ENCODE results near the gene NLGN3. TPM values are rescaled to one million over a fixed set of nuclear protein-coding genes. Genes with fewer than 3 reads are reported as not detected.

The NLGN3 gene
- total and polyA plus RNA-seq, 2 donors (not counting 3 experiments of a cell fraction or from before 2014, with no cell fraction given), result 0.37 to 0.40 TPM

GRCh38 chrX:71140440-71140839 lies 4.2 kb upstream of the NLGN3 start:
- H3K4me1 ChIP-seq (ENCODE audit: control insufficient read depth, extremely low read depth, insufficient read depth, low read length), result peaks cover 2% of the 10 kb centered on the region
- no TSS peak for BruUV-seq (replicated peaks)
- H3K36me3 ChIP-seq (ENCODE audit: control insufficient read depth in 2 of 2, extremely low read depth in 1 of 2, insufficient read depth in 2 of 2, low read length in 2 of 2), result peaks cover 0 to 27% of the 10 kb centered on the region in 2 experiments
- no peak for DNase-seq (ENCODE audit: low read depth, low spot score)
- no peaks in the 10 kb centered on the region for H3K9me1 ChIP-seq (replicated peaks; ENCODE audit: control insufficient read depth, extremely low read depth, insufficient read depth, low read length)
- no peak for TF ChIP-seq MYC (IDR thresholded peaks at IDR 0.05; ENCODE audit: low read depth, low read length)
- no peak for TF ChIP-seq GATA2 (IDR thresholded peaks at IDR 0.05; ENCODE audit: insufficient read depth, insufficient read length, low read depth, low read length)
- TF ChIP-seq FOS (IDR thresholded peaks at IDR 0.05; ENCODE audit: borderline replicate concordance, insufficient read depth, low read length), result no peak
- no peak for TF ChIP-seq EZH2 (IDR thresholded peaks at IDR 0.05; ENCODE audit: borderline replicate concordance, low read depth, low read length, severe bottlenecking)
- dilution Hi-C loops (cut with MboI; ENCODE audit: extremely low pct_ligation_motif_present, low sequenced_read_pairs) (no loop called here), intact Hi-C loops (cut with micrococcal nuclease) (no loop called here)
- no peaks in the 10 kb centered on the region for H3K27me3 ChIP-seq (ENCODE audit: control insufficient read depth in 2 of 2, insufficient read depth in 2 of 2, low read length in 2 of 2)
- ChIA-PET POLR2A (interaction anchor here (0.6 kb wide), 1 partner anchor 163 kb away, joined by 4 read pairs; no protein-coding TSS in a partner anchor), CTCF (no interaction called here)
- H3K79me2 ChIP-seq (ENCODE audit: control insufficient read depth, insufficient read depth, low read length), result no peaks in the 10 kb centered on the region
- no peaks in the 10 kb centered on the region for H3K9me3 ChIP-seq (replicated peaks; ENCODE audit: control insufficient read depth, insufficient read depth, low read length)
- no peaks in the 10 kb centered on the region for H4K20me1 ChIP-seq (replicated peaks; ENCODE audit: control insufficient read depth, extremely low read depth, insufficient read depth, low read length)
- H3K4me3 ChIP-seq (replicated peaks in 1 of 3; ENCODE audit: insufficient read depth in 1 of 3, low read depth in 1 of 3, low read length in 3 of 3), result no peak overlapping the region
- no peak overlapping the region for H3K4me2 ChIP-seq (ENCODE audit: insufficient read depth, low read length)
- no peak overlapping the region for H2AFZ ChIP-seq (ENCODE audit: low read depth, low read length)
- FAIRE-seq, result peak; percentile 12
- H3K9ac ChIP-seq (replicated peaks; ENCODE audit: extremely low read depth, insufficient read depth, low read length), result no peak overlapping the region
- H3K27ac ChIP-seq (ENCODE audit: insufficient read depth, low read depth, low read length), result no peak overlapping the region

DNA sequence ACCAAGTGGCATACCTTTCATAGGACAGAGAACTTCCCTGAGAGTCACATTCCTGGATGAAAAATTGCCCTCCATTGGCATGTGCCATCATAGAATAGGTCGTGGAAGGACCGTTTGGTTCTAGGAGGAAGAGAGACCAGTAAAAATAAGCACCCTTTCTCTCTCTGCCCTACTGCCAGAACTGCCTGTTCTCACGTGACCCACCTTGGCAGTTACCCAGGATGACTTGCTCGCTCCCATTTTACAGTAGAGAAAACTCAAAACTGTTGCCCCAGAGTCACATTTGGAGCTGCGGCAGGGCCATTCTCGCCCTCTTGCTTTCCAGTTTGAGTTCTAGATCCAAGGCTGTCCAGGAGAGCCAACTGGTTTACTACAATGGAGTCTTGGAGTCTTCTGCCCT lies 1.1 kb upstream of the NLGN3 start:
- TSS peak; percentile 8 for BruUV-seq (replicated peaks)
- dilution Hi-C loops (cut with MboI; ENCODE audit: extremely low pct_ligation_motif_present, low sequenced_read_pairs), result no loop called here
- no peak overlapping the region for H3K4me3 ChIP-seq (replicated peaks in 1 of 3; ENCODE audit: insufficient read depth in 1 of 3, low read depth in 1 of 3, low read length in 3 of 3)
- no peaks in the 10 kb centered on the region for H3K9me3 ChIP-seq (replicated peaks; ENCODE audit: control insufficient read depth, insufficient read depth, low read length)
- H3K79me2 ChIP-seq (ENCODE audit: control insufficient read depth, insufficient read depth, low read length), result no peaks in the 10 kb centered on the region
- DNase-seq (ENCODE audit: low read depth, low spot score) (no peak), FAIRE-seq (peak; percentile 26)
- no peak overlapping the region for H3K9ac ChIP-seq (replicated peaks; ENCODE audit: extremely low read depth, insufficient read depth, low read length)
- H3K9me1 ChIP-seq (replicated peaks; ENCODE audit: control insufficient read depth, extremely low read depth, insufficient read depth, low read length), result no peaks in the 10 kb centered on the region
- no peak overlapping the region for H3K4me2 ChIP-seq (ENCODE audit: insufficient read depth, low read length)
- intact Hi-C loops (cut with micrococcal nuclease), result no loop called here
- ChIA-PET CTCF (no interaction called here), POLR2A (no interaction called here)
- no peak overlapping the region for H2AFZ ChIP-seq (ENCODE audit: low read depth, low read length)
- peaks cover 0 to 11% of the 10 kb centered on the region in 2 experiments for H3K36me3 ChIP-seq (ENCODE audit: control insufficient read depth in 2 of 2, extremely low read depth in 1 of 2, insufficient read depth in 2 of 2, low read length in 2 of 2)
- H3K27ac ChIP-seq (ENCODE audit: insufficient read depth, low read depth, low read length), result no peak overlapping the region
- no peaks in the 10 kb centered on the region for H3K27me3 ChIP-seq (ENCODE audit: control insufficient read depth in 2 of 2, insufficient read depth in 2 of 2, low read length in 2 of 2)
- TF ChIP-seq MAX (IDR thresholded peaks at IDR 0.05; ENCODE audit: insufficient read depth, insufficient read length) (no peak), MYC (IDR thresholded peaks at IDR 0.05; ENCODE audit: low read depth, low read length) (no peak), POLR2AphosphoS5 (IDR thresholded peaks at IDR 0.05; ENCODE audit: insufficient read depth, low read depth, low read length) (no peak), FOS (IDR thresholded peaks at IDR 0.05; ENCODE audit: borderline replicate concordance, insufficient read depth, low read length) (no peak), CTCF (IDR thresholded peaks at IDR 0.05; ENCODE audit: extremely low read depth in 1 of 2, insufficient read depth in 1 of 2, low read depth in 1 of 2, low read length in 2 of 2) (no peak), GATA2 (IDR thresholded peaks at IDR 0.05; ENCODE audit: insufficient read depth, insufficient read length, low read depth, low read length) (no peak), JUN (IDR thresholded peaks at IDR 0.05; ENCODE audit: borderline replicate concordance, insufficient read depth, insufficient read length, low read depth) (no peak), EZH2 (IDR thresholded peaks at IDR 0.05; ENCODE audit: borderline replicate concordance, low read depth, low read length, severe bottlenecking) (no peak), POLR2A (IDR thresholded peaks at IDR 0.05; ENCODE audit: low read depth, low read length) (no peak)
- H3K4me1 ChIP-seq (ENCODE audit: control insufficient read depth, extremely low read depth, insufficient read depth, low read length), result peaks cover 3% of the 10 kb centered on the region
- H4K20me1 ChIP-seq (replicated peaks; ENCODE audit: control insufficient read depth, extremely low read depth, insufficient read depth, low read length), result no peaks in the 10 kb centered on the region
